ENCODE data around the gene KLK7. TPM values are rescaled to one million over a fixed set of nuclear protein-coding genes. Genes with fewer than 3 reads are reported as not detected.

KLK7 gene
- polyA plus RNA-seq (ENCODE audit: insufficient read length in 10 of 10): under 1 TPM in 4 of 10 donors, not detected in 6; 0.11 to 0.31 (median 0.24) TPM
- long read RNA-seq, donor 1: 0 reads
- long read RNA-seq, donor 2: 0 reads
- long read RNA-seq, donor 3: 0 reads
- long read RNA-seq, donor 4: 0 reads
- long read RNA-seq, donor 5: 0 reads
- long read RNA-seq, donor 6: 0 reads
- long read RNA-seq, donor 7: 0 reads
- long read RNA-seq, donor 8: 0 reads
- long read RNA-seq, donor 9: 0 reads

- no peak for DNase-seq
These were observed at the start of gene KLK7 for GRCh38 chr19:50983625-50984292. Gene KLK7 (minus strand): TSS chr19:50983917. CDS start chr19:50982399, 1,518 bp downstream.

DNA sequence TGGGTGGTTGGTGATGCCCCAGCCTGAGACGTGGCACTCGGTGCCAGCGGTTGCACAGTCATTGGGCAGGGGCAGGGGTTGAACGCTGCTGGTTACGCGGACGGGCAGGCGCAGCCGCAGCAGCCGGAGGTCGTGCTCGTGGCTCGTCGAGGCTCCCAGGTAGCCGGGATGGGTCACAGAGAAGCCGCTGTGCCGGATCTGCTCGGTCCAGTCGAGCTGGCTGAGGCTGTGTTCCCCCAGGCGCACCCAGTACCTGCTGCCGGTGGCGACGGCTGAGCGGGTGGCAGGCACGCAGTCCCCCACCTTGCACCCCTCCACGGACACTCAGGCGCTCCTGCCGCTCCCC is 48.1 kb upstream of the KLK7 start:
- no peak for DNase-seq

DNA sequence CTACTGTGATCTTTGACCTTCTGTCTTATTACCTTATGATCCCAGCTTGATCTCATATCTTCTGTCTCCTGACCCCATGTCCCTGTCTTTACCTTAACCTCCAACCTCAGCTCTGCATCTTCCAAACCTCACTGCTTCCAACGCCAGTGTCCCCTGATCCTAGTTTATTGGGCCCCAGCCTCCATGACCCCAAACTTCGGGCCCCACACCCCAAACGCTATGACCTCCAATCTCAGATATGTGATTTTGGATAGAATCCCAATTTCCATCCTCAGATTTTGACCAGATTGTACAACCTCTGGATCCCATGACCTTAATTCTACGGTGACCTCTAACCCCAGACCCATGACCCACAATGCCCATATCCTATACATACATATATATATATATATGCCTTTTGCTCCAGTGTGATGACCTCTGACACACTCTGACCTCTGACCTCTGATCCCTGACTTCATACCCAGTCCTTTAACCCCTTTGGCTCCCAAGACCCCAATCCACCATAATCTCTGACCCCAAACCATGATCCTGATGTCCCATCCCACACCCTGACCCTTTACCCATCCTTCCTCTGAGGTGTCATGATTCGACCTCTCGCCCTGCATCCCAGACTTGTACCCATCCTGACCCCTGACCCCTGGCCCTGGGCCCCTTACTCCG is 47.6 kb upstream of the KLK7 start:
- no peak for DNase-seq

DNA sequence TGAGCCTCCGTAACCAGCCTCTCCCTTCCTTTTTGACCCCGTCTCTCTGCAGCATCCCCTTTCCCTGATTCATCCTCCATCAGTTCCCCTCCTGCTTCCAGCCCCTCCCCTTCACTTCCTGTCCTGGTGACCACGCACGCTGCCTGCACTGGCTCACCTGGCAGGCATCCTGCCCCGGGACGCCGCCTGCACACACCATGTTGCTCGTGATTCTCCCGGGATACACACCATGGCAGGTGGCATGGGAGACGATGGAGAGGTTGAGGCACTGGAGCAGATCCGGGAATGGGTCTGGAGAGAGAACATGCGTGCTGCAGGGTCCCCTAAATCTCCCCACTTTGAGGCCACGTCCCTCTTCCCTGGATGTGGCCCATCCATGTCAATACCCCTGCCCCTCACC is 46.9 kb upstream of the KLK7 start:
- no peak for DNase-seq

- DNase-seq: no peak
These were observed 46.0 kb upstream of the KLK7 start for GRCh38 chr19:51029718-51030117.

GRCh38 chr19:51027873-51028272 is 44.2 kb upstream of the KLK7 start:
- no peak for DNase-seq

DNA sequence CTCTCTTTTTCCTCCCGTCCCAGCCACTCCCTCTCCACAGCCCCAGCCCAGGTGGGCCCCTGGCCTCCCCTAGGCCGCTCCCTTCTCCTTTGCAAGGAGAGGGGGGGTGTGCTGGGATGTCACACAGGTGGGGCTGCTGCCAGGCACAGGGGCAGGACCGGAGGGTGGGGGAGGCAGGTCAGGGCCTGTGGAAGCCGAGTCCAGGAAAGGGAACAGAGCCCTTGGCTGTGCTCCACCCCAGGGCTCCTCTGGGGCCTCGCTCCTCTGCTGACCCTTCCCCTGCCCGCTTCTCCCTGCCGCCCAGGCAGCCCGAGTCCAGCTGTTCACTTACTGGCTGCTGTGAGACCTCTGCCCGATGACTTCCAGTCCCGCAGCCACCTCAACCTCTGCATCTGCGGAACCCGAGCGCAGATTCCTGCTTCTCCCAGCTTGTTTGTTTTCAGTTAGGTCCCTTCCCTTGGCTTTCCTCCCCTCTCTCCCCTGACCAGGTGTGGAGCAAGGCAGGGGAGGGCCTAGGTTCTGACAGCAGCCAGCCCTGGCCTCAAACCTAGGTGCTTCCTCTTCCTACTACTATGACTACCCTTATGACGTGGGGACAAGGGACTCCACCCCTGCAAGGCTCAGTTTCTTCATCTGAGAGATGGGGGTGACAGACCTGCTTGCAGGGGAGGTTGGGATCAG is 43.5 kb upstream of the KLK7 start:
- no peak for DNase-seq

GRCh38 chr19:51026554-51026831 is 42.8 kb upstream of the KLK7 start, which contains the start of gene KLK11:
Gene KLK11 (minus strand): TSS chr19:51026616. CDS start chr19:51025631, 985 bp downstream.
- DNase-seq: no peak

DNA sequence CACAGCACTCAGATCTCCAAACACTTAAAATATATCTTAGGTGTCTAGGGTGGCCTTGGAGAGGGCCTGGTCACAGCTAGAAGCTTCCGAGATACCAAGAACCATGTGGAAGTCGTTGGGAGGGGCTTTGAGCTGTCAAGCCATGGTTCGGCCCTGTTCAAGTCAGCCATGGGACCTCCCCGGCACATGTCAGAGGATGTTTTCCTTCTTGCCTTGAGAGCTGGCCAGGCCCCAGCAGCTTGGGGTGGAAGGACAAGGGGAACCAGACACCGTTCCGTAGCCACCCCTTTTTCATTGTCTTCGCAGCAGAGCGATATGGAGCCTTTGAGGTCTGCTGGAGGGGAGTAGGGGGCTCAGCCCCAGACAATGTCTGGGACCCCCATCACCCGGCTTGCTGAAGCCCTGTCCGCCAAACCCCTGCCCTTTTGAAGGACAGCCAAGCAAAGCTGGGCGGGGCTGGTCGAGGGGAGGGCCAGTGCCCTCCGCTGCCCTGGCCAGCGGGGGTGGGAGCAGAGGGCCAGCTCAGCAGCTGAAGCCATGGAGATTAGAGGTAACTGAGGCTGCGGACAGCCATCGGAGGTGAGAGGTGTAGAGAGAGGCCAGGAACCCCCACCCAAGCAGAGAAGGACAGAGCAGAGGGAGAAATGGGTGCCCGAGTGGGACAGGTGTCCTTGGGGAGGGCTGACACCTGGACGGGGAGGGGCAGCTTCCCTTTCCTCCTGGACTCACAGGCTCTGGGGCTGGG is 42.3 kb upstream of the KLK7 start:
- DNase-seq: no peak

- DNase-seq: no peak
These were observed 41.7 kb upstream of the KLK7 start for GRCh38 chr19:51025401-51025800.

DNA sequence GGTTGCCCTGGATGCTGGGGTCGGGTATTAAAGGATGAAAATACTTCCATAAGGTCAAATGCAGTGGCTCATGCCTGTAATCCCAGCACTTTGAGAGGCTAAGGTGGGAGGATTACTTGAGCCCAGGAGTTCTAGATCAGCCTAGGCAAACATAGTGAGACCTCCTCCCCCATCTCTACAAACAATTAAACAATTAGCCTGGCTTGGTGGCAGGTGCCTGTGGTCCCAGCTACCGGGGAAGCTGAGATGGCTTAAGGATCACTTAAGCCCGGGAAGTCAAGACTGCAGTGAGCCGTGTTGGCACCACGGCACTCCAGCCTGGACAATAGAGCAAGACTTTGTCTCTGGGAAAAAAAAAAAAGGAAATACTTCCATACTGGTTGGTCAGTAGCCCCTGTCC is 41.2 kb upstream of the KLK7 start:
- no peak for DNase-seq

DNA sequence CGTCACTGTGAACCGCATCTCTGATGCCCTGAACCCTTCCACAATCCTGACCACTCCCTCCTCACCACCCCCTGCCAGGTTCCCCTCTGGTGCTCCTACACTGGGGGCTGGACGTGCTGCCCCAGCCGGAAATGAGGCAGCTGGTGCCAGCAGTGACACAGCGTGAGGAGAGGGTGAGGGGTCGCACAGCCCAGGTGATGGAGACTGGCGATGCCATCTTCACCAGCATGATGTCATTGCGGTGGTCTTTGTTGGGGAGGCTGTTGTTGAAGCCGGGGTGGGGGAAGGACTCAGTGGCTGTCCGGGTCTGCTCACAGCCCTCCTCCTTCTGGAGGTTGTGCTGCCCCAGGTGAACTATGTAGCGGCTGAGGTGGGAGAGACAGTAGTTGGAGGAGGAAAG is 40.2 kb upstream of the KLK7 start:
- no peak for DNase-seq

DNA sequence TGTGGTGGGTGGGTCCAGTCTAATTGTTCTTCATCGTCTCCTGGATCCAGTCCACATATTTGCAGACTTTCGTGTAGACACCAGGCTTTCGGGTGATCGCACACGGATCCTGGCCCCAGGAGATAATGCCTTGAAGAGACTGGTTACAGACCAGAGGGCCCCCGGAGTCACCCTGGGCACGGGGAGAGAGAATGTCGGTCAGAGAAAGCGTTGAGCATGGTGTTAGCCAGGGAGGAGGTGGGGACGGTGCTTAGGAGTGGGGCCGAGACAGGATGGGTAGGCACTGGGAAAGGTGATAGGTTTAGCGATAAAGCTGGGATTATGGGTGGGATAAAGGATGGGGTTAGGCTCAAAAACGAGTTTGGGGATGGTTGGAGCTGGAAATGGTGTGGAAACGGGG is 38.8 kb upstream of the KLK7 start:
- no peak for DNase-seq

- peak; percentile 14 to 52 (median 16) for DNase-seq
These were observed 37.4 kb upstream of the KLK7 start for GRCh38 chr19:51020988-51021651.

GRCh38 chr19:51019544-51019925 is 35.8 kb upstream of the KLK7 start, which contains the start of gene KLK10:
Gene KLK10 (minus strand): TSS chr19:51019709. CDS start chr19:51019130, 579 bp downstream.
- DNase-seq: no peak

GRCh38 chr19:51018745-51019543 is 35.2 kb upstream of the KLK7 start:
- DNase-seq: no peak

DNA sequence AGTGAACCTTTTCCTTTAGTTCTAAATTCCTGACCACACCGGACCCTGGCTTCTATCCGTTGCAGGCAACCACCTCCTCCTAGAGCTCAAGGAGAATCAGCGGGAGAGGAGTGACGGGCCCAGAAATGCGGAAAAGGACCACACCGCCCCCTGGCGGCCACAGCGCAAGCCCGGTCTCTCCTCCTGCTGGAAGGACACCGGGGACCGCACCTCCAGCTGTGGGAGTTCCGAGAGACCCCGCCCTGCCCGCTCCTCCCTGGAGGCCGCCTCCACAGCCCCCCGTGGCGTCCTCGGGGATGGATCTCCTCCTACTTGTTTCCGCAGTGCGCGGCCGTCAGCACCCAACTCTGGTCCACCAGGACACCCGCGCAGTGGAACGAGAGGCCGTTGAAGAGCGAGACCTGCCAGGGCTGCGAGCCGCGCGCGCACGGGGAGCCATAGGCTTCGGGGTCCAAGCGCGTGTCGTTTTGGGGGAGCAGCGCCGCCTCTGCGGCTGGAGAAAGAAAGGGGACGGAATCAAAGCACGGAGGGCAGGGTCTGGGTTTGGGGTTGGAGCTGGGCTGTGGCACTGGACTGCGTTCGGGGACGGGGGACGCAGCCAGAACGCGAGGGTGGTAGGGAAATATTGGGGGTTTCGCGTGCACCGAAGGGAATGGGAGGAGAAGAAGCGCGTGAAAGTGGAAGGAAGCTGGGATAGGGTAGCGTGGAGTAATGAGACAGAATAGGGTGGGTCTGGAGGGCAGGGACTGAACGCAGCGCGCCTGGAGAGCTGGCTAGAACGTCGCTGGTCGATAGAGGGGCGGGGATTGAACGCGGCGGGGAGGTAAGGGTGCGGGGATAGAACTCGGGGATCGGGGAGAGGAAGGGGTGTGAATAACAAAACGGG is 33.3 kb upstream of the KLK7 start:
- DNase-seq: peak in 1 of 3 donors; percentile 67

- DNase-seq: no peak
These were observed 32.1 kb upstream of the KLK7 start for GRCh38 chr19:51015691-51016267.

DNA sequence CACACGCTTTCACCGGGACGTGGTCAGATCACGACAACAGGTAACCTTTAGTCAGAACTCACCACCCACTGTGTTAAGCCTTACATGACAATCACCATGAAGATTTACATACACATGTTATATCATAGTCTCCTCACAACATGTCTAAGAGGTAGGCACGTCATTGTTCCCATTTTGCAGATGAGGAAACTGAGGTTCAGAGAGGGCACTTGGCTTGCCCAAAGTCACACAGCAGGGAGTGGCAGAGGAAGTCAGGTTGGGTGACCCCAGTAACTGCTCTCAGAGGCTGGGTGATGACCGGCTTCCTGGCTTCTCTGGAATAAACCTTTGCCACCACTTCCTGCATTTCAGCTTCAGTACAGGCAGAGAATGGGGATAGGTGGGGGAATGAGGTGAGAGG is 30.5 kb upstream of the KLK7 start:
- DNase-seq: no peak
